HG03575 (cell line): ENCODE results near the gene GALNT7.
A peak's percentile ranks its signal among the peaks of the same experiment; 100 is the strongest.
"Not testable (repeated sequence)": the region's sequence is repeated elsewhere in the genome, so short reads cannot be mapped to it uniquely, and the experiment has no call there.

Experiments used
- ATAC-seq: cut with Tn5 transposase; IDR thresholded peaks from one replicate; pipeline ENCODE4 v1.9.1; 2021; ENCODE audit not compliant: unreplicated experiment, insufficient number of reproducible peaks, low FRiP score; ENCODE audit errors: extremely low read depth

Gene GALNT7, protein sequence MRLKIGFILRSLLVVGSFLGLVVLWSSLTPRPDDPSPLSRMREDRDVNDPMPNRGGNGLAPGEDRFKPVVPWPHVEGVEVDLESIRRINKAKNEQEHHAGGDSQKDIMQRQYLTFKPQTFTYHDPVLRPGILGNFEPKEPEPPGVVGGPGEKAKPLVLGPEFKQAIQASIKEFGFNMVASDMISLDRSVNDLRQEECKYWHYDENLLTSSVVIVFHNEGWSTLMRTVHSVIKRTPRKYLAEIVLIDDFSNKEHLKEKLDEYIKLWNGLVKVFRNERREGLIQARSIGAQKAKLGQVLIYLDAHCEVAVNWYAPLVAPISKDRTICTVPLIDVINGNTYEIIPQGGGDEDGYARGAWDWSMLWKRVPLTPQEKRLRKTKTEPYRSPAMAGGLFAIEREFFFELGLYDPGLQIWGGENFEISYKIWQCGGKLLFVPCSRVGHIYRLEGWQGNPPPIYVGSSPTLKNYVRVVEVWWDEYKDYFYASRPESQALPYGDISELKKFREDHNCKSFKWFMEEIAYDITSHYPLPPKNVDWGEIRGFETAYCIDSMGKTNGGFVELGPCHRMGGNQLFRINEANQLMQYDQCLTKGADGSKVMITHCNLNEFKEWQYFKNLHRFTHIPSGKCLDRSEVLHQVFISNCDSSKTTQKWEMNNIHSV

DNA sequence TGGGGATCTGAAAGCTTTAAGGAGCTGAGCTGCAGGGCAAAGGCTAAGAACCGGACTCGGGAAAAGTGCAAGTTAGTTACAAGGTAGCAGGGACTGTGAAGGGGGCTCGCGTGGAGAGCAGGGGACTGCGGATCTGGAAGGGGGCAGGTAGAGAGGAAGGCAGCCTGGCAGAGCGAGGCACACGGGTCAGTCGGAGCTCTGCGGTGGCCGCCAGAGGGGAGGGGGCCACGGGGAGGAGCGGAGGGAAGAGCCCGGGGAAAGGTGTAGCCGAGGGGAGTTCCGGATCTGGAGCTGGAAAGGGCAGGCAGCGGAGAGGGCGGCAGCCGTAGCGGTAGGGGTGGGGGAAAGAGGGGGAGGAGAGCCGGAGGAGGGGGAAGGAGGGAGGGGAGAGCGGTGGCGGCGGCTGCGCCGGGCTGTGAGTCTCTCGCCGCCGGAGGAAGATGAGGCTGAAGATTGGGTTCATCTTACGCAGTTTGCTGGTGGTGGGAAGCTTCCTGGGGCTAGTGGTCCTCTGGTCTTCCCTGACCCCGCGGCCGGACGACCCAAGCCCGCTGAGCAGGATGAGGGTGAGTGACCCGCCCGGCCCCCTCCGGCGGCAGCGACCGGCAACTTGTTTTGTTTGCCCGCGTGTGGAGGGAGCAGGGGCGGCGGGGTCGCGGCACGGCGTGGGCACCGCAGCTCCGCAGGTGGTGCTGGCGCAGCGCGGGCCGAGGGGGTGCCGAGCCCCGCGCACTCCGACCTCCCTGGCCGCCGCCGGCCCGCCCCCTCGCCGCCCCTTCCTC lies at the start of gene GALNT7:
GALNT7 (plus strand) TSS at position 416 of the 782 bp plus-strand sequence; CDS start at position 441, 25 bp downstream.
- no peak for ATAC-seq

DNA sequence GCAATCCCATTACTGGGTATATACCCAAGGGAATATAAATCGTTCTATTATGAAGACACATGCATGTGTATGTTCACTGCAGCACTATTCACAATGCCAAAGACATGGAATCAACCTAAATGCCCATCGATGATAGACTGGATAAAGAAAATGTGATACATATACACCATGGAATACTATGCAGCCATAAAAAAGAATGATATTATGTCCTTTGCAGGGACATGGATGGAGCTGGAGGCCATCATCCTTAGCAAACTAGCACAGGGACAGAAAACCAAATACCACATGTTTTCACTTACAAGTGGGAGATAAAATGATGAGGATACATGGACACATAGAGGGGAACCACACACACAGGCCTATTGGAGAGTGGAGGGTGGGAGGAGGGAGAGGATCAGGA lies 49.8 kb upstream of the GALNT7 start:
- not testable (repeated sequence) for ATAC-seq

DNA sequence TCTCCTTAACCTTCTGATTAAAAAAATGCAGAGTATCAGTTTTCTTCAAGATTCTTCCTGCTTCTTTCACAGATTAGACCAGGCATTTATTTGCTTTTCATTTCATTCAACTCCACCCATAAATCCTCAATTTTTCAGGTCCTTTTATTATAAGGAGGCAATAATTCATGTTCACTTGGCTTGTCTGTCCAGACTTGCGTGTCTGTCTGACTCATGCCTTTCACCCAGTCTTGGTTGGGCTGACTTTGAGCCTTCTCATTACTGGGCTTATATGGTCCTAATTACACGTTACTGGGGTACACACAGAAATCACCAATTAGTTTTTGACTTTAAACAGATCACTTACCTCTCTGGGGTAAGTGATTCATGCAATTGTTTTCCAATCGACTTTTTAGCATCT lies 48.8 kb upstream of the GALNT7 start:
- ATAC-seq = no peak

DNA sequence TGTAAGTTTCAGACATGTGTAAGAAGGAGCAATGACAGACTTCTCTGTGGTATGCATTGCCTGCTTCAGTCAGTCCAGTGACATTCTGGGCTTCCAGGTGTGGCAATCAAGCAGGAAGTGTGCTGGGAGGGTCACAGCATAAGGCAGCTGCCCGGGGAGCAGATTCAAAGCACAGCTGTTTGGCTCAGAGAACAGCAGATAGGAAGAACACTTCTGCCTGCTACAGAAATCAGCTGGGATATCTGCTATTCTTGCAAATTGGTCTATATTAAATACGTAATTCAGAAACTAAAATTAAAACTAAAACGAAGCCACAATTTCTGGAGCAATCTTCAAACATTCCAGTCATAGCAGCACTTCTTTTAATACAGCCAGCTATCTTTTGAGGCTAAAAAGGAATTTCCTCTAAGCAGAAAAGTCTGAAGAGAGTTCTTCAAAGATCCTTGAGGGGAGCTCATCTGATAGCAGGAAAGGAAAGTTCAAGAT lies 47.5 kb upstream of the GALNT7 start:
- ATAC-seq = peak; percentile 95

DNA sequence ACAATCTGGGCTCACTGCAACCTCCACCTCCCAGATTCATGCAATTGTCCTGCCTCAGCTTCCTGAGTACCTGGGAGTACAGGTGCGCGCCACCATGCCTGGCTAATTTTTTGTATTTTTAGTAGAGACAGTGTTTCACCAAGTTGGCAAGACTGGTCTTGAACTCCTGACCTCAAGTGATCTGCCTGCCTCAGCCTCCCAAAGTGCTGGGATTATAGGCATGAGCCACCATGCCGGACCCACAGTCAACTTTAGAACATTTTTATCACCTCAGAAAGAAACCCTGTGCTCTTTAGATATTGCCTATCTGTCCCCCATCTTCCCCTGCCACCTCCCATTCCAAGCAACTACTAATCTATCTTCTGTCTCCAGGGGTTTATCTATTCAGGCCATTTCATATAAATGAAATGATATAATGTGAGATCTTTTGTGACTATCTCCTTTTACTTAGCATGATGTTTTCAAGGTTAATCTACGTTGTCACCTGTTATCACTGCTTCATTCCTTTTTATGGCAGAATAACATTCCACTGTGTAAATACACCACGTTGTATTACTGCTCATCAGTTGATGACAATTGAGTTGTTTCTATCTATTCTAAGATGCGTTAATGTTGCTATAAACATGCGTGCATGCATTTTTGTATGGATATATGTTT lies 44.3 kb upstream of the GALNT7 start:
- no peak for ATAC-seq

DNA sequence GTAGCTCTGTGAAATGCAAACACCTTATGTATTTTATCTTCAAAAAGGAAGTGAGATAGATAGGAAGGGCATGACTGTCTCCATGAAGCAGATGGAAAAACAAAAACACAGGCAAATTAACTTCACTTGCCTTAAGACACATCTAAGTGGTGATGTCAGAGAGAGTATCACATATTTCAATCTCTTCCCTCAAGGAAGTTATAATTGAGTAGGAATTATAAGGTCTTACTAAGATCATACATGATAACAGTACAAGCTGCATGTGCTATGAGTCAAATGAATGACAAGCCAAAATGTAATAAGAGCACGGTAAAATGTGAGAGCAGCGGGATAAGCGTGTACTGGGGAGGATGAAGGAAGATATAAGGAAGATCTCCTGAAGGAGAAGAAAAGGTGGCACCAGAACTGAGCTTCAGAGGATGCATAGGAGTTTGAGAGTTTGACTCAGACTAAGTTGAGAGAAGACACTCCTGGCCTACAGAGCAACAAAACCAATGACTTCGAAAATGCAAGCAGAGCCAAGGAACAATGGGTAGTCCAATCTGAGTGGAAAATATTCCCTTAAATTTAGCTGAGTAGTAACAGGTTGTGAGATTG lies 43.3 kb upstream of the GALNT7 start:
- ATAC-seq = no peak

DNA sequence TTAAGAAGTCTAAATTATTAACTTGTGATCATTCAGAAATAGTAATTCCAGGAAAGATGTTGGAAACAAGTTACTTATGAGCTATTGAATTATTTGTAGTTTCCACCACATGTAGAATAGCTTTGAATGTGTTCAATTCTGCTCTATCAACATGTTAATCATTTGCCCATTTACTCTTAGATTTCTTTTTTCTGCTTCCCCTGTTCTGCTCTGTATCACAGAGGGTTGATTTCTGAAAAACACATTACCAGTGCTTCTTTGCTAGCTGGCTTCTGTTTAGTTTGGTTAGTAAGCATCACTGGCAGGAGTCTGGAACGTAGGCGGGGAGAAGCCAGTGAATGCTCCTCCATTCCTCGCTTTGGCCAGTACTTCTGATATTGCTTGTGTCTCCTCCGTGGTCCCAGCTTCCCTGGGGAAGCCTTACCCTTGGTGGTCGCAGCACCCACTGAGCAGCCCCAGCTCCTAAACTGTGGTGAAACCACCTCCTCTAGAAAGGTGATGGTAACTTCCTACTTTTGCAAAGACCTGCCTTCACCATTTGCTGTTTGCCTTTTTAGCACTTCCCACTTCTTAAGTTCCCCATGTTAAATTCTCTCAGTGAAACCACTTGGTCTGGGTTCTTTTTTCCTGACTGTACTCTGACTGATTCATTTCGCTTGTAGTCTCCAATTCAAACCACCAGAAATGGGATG lies 40.3 kb upstream of the GALNT7 start:
- no peak for ATAC-seq

DNA sequence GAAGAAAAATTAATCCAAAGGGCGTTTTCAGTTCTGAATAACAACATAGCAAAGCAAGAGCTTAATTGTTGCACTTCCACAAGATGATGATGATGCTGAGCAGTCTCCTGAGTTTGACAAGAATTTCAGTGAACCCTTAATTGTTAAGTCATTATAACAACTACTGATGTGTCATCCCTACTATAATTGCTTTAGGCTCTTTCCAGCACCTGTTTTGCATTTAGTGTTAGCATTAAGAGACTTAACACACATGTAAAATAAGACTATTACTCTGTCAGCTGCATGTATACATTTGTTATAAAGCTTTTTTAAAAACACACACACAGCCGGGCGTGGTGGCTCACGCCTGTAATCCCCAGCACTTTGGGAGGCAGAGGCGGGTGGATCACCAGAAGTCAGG lies 37.9 kb upstream of the GALNT7 start:
- no peak for ATAC-seq

DNA sequence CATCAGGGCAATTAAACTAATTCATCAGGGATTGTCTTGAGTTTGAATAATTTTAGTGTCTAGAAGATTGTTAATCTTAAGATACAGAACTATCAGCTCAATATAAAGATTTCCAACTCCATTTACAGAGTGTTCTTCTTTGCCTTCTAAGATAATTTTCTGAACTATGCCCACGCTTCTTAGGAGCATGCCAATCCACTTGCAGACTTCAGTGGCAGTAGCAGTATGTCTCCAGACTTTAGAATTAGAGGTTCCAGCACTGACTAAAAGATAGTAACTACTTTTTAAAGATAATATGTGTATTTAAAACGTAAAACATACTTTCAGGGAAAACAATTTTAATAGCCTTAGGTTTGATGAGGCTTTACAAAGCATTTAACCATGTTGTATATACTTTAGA lies 34.2 kb upstream of the GALNT7 start:
- ATAC-seq = no peak

DNA sequence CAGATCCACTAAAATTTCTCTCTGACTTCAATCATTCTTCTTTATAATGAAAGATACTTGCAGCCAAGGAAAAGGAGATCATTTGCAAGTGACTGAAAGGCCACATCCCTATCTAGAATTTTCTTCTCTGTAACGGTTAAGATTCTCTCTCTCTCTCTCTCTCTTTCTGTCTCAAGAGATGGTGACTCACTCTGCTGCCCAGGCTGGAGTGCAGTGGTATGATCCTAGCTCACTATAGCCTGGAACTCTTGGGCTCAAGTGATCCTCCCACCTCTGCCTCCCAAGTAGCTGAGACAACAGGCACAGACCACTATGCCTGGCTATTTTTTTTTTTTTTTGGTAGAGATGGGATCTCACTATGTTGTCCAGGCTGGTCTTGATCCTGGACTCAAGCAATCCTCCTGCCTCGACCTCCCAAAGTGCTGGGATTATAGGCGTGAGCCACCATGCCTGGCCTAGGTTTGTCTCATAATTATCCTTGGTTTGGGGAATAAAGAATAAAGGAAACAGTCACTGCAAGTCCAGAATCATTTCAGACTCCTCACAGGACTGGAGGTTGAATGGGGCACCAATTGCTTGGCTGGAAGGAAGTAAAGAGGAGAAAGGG lies 33.3 kb upstream of the GALNT7 start:
- no peak for ATAC-seq

DNA sequence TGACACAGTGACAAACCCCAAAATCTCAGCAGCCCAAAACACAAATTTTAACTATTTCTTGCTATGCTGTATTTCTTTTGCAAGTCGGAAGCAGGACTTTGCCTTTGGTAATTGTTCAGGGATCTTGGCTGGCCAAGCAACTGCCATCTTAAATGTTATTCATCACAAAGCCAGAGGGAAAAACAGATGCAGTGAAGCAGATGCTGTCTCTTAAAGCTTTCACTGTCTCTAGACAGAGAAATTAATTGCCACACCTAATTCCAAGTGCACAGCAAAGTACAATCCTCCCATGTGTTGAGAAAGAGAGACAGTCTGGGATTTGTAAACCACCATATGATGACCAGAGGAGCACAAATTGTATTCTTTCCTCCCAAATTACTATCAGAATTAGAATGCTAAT lies 30.0 kb upstream of the GALNT7 start:
- ATAC-seq = no peak

DNA sequence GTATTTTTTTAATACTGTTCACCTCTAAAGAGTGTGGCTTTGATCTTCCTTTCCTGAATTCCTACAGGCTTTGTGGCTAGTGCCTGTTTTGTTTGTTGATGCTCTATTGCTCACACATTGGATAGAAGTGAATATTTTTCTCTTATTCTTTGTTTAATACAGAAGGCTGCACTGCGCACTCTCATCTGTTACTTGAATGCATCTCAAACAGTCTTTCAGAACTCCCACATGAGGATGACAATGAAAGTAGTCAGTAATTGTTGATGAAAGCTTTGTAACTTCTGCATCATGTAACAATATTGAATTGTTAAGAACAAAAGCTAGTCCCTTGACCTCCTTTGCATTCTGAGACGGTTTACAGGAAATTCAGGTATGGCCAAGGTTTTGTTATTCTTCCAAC lies 29.1 kb upstream of the GALNT7 start:
- ATAC-seq = no peak

DNA sequence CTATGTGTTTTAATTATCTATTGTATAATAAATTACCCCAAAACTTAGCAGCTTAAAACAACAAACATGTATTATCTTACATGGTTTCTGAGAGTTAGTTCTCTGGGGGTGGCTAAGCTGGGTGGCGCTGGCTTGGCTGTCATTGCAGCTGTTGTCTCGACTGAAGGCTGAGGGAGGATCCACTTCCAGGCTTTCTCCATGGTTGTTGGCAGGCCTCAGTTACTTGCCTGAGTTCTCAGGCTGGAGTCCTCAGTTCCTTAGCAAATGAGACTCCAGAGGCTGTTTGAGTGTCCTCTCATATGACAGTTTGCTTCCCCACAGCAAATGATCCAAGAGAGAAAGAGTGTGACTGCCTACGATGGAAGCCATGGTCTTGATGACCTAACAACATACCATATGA lies 23.5 kb upstream of the GALNT7 start:
- ATAC-seq = no peak

DNA sequence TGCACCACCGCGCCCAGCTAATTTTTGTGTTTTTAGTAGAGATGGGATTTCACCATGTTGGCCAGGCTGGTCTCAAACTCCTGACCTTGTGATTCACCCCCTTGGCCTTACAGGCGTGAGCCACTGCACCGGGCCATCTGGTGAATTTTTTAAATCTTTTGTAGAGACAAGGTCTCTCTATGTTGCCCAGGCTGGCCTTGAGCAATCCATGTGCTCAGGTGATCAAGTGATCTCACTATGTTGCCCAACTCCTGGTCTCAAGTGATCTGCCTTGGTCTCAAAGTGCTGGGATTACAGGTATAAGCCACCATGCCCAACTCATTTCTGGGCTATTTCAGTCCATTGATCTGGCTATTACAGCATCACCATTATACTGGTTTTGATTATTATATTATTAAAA lies 22.2 kb upstream of the GALNT7 start:
- ATAC-seq = no peak

DNA sequence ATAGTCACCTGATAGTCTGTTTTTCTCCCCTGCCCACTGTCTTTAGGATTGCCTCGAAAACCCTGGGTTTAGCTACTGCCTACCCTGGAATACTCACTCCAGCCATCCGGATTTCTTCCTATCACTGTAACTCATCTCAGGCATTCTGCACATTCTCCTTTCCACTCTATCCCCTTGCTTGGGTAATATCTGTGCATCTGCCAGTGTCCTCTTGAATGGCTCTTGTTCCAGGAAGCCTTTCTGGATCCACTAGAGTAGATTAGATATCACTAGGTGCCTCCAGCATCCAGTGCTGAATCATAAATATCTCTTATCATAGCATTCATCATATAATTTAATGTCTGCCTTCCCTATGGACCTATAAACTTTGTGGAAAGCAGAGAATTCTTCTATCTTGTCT lies 17.1 kb upstream of the GALNT7 start:
- no peak for ATAC-seq

DNA sequence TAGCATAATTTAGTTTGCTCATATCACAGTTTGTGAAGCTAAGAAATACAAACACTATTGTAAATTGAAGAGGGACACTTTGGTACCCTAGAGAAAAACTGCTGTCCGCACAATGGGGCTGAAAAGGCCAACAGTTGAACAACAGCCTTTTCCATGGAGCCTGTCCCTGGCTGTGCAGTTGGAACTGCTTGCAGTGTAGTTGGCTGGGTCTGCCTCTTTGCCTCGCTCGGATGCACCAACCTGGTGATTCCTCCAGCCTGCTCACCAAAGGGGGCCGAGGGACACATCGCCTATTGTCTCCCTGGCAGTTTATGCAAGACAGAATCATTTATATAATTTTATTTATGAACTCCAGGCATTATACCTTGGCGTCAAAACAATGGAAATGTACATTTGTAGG lies 16.5 kb upstream of the GALNT7 start:
- no peak for ATAC-seq

DNA sequence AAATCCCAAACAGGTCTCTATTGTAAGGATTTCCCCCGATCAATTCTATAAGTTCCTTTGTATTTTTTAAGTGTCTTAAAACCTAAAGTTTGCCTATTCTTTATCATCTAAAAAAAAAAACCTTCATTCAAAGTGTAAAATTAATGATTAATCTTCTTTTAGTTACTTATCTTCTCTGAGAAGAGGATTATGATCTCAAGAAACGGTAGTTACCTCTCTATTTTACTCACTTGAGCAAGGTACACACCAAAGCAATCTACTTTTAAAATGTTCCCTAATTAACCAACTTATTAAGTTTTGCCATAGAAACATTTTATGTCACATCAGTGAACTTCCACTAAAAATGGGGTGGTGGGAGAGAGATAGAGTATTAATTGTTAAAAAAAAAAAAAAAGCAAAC lies 15.2 kb upstream of the GALNT7 start:
- ATAC-seq = no peak

DNA sequence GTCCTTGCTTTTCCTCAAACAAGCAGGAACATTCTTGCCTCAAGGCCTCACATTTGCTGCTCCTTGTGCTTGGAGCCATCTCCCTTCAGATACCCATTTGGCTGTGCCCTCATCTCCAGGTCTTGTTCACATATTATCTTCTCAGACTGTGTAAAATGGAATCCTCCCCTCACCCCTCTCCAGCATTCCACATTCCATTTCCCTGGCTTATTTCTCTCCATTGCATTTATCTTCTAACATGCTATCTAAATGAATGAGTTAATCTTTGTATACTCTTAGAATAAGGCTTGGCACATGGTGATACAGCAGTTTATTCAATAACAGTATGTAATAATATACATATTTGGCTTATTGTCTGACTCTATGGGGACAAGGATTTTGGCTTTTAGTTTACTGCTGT lies 8.8 kb upstream of the GALNT7 start:
- ATAC-seq = no peak
